AG04450 (cell line): ENCODE data around the gene CSN3. TPM values are rescaled to one million over a fixed set of nuclear protein-coding genes. Genes with fewer than 3 reads are reported as not detected.

Experiments used
- CTCF ChIA-PET: fragments of 300-600, 350-600 bp; formaldehyde crosslinking; extraction: SDS; loops from one replicate; lab custom pipeline; 2022; ENCODE audit warnings: antibody characterized with exemption, inconsistent platforms; lab: Charles Lee
- POLR2A ChIA-PET: fragments of 350-600 bp; formaldehyde crosslinking; extraction: SDS; loops from one replicate; lab custom pipeline; 2021; ENCODE audit warnings: antibody characterized with exemption, inconsistent platforms; lab: Yijun Ruan, JAX
- DNase-seq: peaks from one replicate; pipeline ENCODE4 v3.0.0-alpha.2; 2011; ENCODE audit warnings: low read depth, low spot score
- H3K27ac ChIP-seq: one replicate; pipeline ENCODE4 v1.5.1; 2012; ENCODE audit warnings: low read depth, low read length, control low read depth
- H3K27me3 ChIP-seq: one replicate; pipeline ENCODE4 v1.6.0; 2012; ENCODE audit warnings: low read length; ENCODE audit not compliant: control insufficient read depth, insufficient read depth
- H3K4me3 ChIP-seq: 2 replicates; pipeline ENCODE4 v1.5.1; 2011; ENCODE audit warnings: mild to moderate bottlenecking, low read depth, low read length, control low read depth
- H3K9me3 ChIP-seq: 2 replicates; pipeline ENCODE4 v1.5.1; 2012; ENCODE audit warnings: low read length; ENCODE audit not compliant: control insufficient read depth, insufficient read depth
- CTCF ChIP-seq: IDR thresholded peaks from 2 replicates; pipeline ENCODE4 v1.5.1; 2011; ENCODE audit warnings: low read depth, low read length, control low read depth, inconsistent platforms
- polyA plus RNA-seq: library from polyadenylated mRNA; depleted of rRNA; stranded (reverse); fragments of >200 nt; gene quantifications from 2 replicates; pipeline ENCODE4 v1.2.3, GENCODE V29; 2011

CSN3 gene
- polyA plus RNA-seq, 1 experiment: not detected

DNA sequence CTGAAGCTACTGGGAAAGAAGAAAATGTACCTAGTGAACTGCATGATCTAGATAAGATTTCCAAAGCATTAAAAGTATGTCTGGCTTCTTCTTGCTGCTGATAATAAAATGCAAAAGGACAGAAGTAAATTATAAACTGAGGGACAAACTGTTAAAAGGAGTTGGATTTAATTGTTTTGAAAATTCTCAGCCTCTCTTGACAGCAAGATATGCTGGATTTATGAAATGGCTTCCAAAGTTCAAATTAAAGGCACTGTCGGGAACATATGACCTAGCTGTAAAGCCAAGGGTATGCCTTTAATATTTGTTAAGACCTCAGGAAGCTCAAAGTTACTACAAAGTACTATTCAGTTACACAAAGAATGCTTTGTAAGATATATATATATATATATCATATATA is 46.3 kb downstream of the CSN3 start:
- no peaks in the 10 kb centered on the region for H3K9me3 ChIP-seq
- TF ChIP-seq CTCF: no peak
- CTCF ChIA-PET: no interaction called here
- no peak for DNase-seq
- no peaks in the 10 kb centered on the region for H3K27me3 ChIP-seq
- H3K4me3 ChIP-seq: no peak overlapping the region
- POLR2A ChIA-PET: no interaction called here
- no peak overlapping the region for H3K27ac ChIP-seq

DNA sequence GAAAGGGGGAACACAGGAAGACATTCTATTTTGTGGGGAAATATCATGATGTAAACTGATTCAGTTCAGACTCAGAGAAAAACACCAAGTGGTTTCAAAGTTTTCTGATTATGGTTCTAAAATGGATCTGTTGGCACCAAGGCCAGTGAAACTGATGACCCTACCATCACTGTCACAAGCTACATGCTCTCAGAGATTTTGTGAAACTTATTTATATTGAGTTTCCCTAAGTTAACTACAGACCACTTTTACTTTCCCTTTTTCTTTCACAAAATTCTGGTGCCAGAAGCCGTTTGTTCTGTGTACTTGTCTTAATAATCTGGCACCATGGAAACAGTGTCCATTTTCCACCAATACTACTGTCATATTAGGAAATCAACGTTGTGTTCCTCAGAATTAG is 48.9 kb downstream of the CSN3 start:
- Histone ChIP-seq H3K27ac (no peak overlapping the region), H3K27me3 (no peaks in the 10 kb centered on the region), H3K4me3 (no peak overlapping the region), H3K9me3 (no peaks in the 10 kb centered on the region)
- no peak for TF ChIP-seq CTCF
- POLR2A ChIA-PET: no interaction called here
- CTCF ChIA-PET: no interaction called here
- DNase-seq: no peak

- POLR2A ChIA-PET: no interaction called here
Observed at GRCh38 chr4:70297576-70297975, 55.2 kb downstream of the CSN3 start.

DNA sequence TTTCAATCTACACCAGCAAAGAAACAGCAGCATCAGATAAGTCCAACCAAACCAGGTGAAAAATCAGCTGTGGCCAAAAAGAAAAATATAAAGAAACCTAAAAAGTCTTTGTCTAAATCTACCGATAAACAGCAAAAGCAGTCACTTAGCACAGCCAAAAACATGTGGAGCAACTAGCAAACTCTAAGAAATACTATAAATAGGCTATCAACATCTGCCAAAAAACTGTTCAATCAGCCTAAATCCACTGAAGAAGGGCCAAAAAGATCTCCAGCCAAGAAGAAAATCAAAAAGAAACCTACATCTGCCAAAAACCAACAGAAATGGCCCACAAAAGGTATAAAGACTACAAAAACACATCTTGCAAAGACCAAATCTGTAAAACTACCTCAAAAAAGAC is 55.7 kb downstream of the CSN3 start:
- POLR2A ChIA-PET: no interaction called here
- DNase-seq: no peak
- CTCF ChIA-PET: no interaction called here
- no peak for TF ChIP-seq CTCF
- no peaks in the 10 kb centered on the region for H3K9me3 ChIP-seq
- H3K27ac ChIP-seq: no peak overlapping the region
- no peak overlapping the region for H3K4me3 ChIP-seq
- no peaks in the 10 kb centered on the region for H3K27me3 ChIP-seq

More at GRCh38 chr4:70297576-70297975, 55.2 kb downstream of the CSN3 start:
- no peak for DNase-seq
- H3K4me3 ChIP-seq: no peak overlapping the region
- CTCF ChIA-PET: no interaction called here
- no peak overlapping the region for H3K27ac ChIP-seq
- TF ChIP-seq CTCF: no peak
- no peaks in the 10 kb centered on the region for H3K9me3 ChIP-seq
- no peaks in the 10 kb centered on the region for H3K27me3 ChIP-seq

GRCh38 chr4:70299643-70300042 is 57.2 kb downstream of the CSN3 start:
- POLR2A ChIA-PET: no interaction called here
- H3K27me3 ChIP-seq: no peaks in the 10 kb centered on the region
- TF ChIP-seq CTCF: no peak
- no peaks in the 10 kb centered on the region for H3K9me3 ChIP-seq
- DNase-seq: no peak
- CTCF ChIA-PET: no interaction called here
- no peak overlapping the region for H3K27ac ChIP-seq
- H3K4me3 ChIP-seq: no peak overlapping the region
